Spleen (tissue), 7 donors: ENCODE data around the gene RAD51B.

ENCODE experiments used
- CTCF ChIP-seq, 11 experiments: fragments of 200-600 bp in 7 of 11; fragments of 450-650 bp in 4 of 11; sonication (generic) in 4 of 11; IDR thresholded peaks in 8 of 11; conservative IDR thresholded peaks in 3 of 11; 1 replicate in 7 of 11; 2 replicates in 4 of 11; pipeline versions ENCODE4 v1.4.0 to v1.8.0; 2016 to 2021; ENCODE audit warnings: antibody characterized with exemption in 11 of 11, inconsistent platforms in 4 of 11, mild to moderate bottlenecking in 1 of 11
- POLR2A ChIP-seq, 3 donors: fragments of 450-650 bp; IDR thresholded peaks; one replicate each; pipeline ENCODE4 v1.5.1; 2017; ENCODE audit warnings: antibody characterized with exemption in 3 of 3, mild to moderate bottlenecking in 1 of 3
- POLR2AphosphoS5 ChIP-seq, 3 donors: sonication (generic); formaldehyde crosslinking; IDR thresholded peaks; one replicate each; pipeline ENCODE4 v1.5.1; 2017; ENCODE audit warnings: antibody characterized with exemption in 3 of 3
- donor health status: DM: no; HTN: no; CAD: no; lungs with moderate emphysema.
- donor health status: DM: no; HTN: no; CAD: no.
- donor health status: DM: no; HTN: no; CAD: no.

- TF ChIP-seq CTCF (IDR thresholded peaks at IDR 0.05 in 8 of 11, conservative IDR thresholded peaks at IDR 0.05 in 3 of 11) (no peak), POLR2AphosphoS5 (IDR thresholded peaks at IDR 0.05) (no peak), POLR2A (IDR thresholded peaks at IDR 0.05) (no peak)
Observed at GRCh38 chr14:68473794-68474193, 654.2 kb downstream of the RAD51B start.
